ENCODE data around the gene IGHMBP2.

The IGHMBP2 gene

GRCh38 chr11:68912254-68912653, 8.6 kb downstream of the IGHMBP2 start:
- FAIRE-seq (no peak), DNase-seq (ENCODE audit: insufficient read length, low spot score) (no peak)
- no peak for TF ChIP-seq CTCF (IDR thresholded peaks at IDR 0.05; ENCODE audit: insufficient read depth, missing control alignments)

GRCh38 chr11:68913188-68913587, 9.5 kb downstream of the IGHMBP2 start:
- DNase-seq (ENCODE audit: insufficient read length, low spot score) (no peak), FAIRE-seq (no peak)
- no peak for TF ChIP-seq CTCF (IDR thresholded peaks at IDR 0.05; ENCODE audit: insufficient read depth, missing control alignments)

GRCh38 chr11:68914761-68915160, 11.1 kb downstream of the IGHMBP2 start:
- FAIRE-seq (no peak), DNase-seq (ENCODE audit: insufficient read length, low spot score) (no peak)
- TF ChIP-seq CTCF (IDR thresholded peaks at IDR 0.05; ENCODE audit: insufficient read depth, missing control alignments) = no peak

GRCh38 chr11:68916439-68916838, 12.7 kb downstream of the IGHMBP2 start:
- FAIRE-seq (no peak), DNase-seq (ENCODE audit: insufficient read length, low spot score) (no peak)
- no peak for TF ChIP-seq CTCF (IDR thresholded peaks at IDR 0.05; ENCODE audit: insufficient read depth, missing control alignments)

GRCh38 chr11:68923614-68924013, 19.9 kb downstream of the IGHMBP2 start:
- no peak for DNase-seq (ENCODE audit: insufficient read length, low spot score)

GRCh38 chr11:68924073-68924925, 20.6 kb downstream of the IGHMBP2 start:
- DNase-seq (ENCODE audit: insufficient read length, low spot score) (no peak), FAIRE-seq (no peak)
- TF ChIP-seq CTCF (IDR thresholded peaks at IDR 0.05; ENCODE audit: insufficient read depth, missing control alignments) = no peak

More at GRCh38 chr11:68923614-68924013, 19.9 kb downstream of the IGHMBP2 start:
- no peak for FAIRE-seq
- no peak for TF ChIP-seq CTCF (IDR thresholded peaks at IDR 0.05; ENCODE audit: insufficient read depth, missing control alignments)

GRCh38 chr11:68925611-68926010, 21.9 kb downstream of the IGHMBP2 start:
- DNase-seq (ENCODE audit: insufficient read length, low spot score) (no peak), FAIRE-seq (no peak)
- no peak for TF ChIP-seq CTCF (IDR thresholded peaks at IDR 0.05; ENCODE audit: insufficient read depth, missing control alignments)

Data from D721Med (cell line).